ENCODE measurements around the gene PKNOX2.

PKNOX2 gene

DNA sequence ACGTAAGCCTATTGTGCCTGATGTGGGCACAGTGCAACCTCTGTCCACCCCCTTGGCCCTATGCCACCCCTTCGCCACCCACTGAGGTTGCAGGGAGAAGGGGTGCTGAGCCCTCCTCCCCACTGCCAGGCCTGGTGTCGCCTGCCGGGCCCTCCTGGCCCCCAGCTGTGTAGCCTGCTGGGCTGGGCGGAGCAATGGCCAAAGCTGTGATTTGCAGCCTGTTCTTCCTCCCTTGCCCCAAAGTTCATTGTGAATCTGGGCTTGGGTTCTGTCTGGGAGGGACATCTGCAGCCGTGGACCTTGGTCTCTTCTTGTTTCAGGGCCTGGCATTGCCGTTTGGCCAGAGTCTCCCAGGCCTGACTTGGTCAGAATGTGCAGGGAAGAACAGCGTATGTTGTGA lies 121.9 kb downstream of the PKNOX2 start:
- Histone ChIP-seq H3K9me3 (no peaks in the 10 kb centered on the region), H3K4me3 (ENCODE audit: low read depth in 1 of 2, low read length in 1 of 2) (no peak overlapping the region), H3K36me3 (no peaks in the 10 kb centered on the region), H3K27me3 (peaks cover 7% of the 10 kb centered on the region), H3K27ac (no peak overlapping the region), H3K4me1 (ENCODE audit: control insufficient read depth in 1 of 2, insufficient read depth in 1 of 2, low read depth in 1 of 2, low read length in 1 of 2) (no peaks in the 10 kb centered on the region)
- TF ChIP-seq, protein P1, sequence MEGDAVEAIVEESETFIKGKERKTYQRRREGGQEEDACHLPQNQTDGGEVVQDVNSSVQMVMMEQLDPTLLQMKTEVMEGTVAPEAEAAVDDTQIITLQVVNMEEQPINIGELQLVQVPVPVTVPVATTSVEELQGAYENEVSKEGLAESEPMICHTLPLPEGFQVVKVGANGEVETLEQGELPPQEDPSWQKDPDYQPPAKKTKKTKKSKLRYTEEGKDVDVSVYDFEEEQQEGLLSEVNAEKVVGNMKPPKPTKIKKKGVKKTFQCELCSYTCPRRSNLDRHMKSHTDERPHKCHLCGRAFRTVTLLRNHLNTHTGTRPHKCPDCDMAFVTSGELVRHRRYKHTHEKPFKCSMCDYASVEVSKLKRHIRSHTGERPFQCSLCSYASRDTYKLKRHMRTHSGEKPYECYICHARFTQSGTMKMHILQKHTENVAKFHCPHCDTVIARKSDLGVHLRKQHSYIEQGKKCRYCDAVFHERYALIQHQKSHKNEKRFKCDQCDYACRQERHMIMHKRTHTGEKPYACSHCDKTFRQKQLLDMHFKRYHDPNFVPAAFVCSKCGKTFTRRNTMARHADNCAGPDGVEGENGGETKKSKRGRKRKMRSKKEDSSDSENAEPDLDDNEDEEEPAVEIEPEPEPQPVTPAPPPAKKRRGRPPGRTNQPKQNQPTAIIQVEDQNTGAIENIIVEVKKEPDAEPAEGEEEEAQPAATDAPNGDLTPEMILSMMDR (IDR thresholded peaks at IDR 0.05), result no peak

DNA sequence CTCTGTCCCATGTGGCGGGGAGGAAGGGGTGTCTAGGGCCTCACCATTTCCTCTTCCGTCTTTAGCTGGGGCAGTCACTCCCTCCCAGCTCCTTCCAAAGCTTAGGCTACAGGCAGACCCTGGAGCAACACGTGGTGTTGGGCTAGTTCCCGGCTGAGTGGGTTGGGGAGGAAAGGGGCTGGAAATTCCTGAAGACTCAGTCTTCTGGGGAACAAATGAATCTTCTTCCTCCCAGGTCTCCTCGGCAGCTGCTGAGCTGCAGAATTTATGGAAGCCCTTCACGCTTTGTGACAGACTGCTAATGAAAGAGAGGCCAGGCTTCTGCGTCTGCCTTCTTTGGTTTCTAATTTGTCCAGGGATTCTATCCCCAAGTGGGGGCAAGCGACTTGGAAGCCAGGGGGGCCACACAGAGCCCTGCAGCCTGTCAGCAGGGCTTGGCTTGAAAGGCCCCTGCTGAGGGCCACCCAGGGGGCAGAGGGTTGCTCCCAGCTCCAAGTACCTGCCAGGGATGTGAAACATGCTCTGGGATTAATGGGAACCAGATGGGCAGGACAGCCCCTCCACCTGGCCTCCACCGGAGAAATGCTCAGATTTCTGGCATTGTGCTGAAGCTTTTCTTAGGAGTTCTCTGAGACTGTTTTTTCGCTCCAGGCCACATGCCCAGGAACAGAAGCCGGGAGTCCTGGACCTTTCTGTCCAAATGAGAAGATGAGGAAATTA lies 123.1 kb downstream of the PKNOX2 start:
- H3K9me3 ChIP-seq, result no peaks in the 10 kb centered on the region
- H3K4me1 ChIP-seq (ENCODE audit: control insufficient read depth in 1 of 2, insufficient read depth in 1 of 2, low read depth in 1 of 2, low read length in 1 of 2), result no peaks in the 10 kb centered on the region
- no peaks in the 10 kb centered on the region for H3K36me3 ChIP-seq
- TF ChIP-seq, protein P1 (IDR thresholded peaks at IDR 0.05), result no peak
- peaks cover 14% of the 10 kb centered on the region for H3K27me3 ChIP-seq
- no peak overlapping the region for H3K27ac ChIP-seq
- H3K4me3 ChIP-seq (ENCODE audit: low read depth in 1 of 2, low read length in 1 of 2), result no peak overlapping the region

GRCh38 chr11:125289419-125290098 lies 125.0 kb downstream of the PKNOX2 start:
- Histone ChIP-seq H3K4me1 (ENCODE audit: control insufficient read depth in 1 of 2, insufficient read depth in 1 of 2, low read depth in 1 of 2, low read length in 1 of 2) (no peaks in the 10 kb centered on the region), H3K36me3 (no peaks in the 10 kb centered on the region), H3K27me3 (peaks cover 19% of the 10 kb centered on the region), H3K4me3 (ENCODE audit: low read depth in 1 of 2, low read length in 1 of 2) (no peak overlapping the region), H3K9me3 (no peaks in the 10 kb centered on the region), H3K27ac (no peak overlapping the region)
- TF ChIP-seq, protein P1 (IDR thresholded peaks at IDR 0.05), result no peak

GRCh38 chr11:125290263-125290662 lies 125.7 kb downstream of the PKNOX2 start:
- peaks cover 19% of the 10 kb centered on the region for H3K27me3 ChIP-seq
- H3K4me1 ChIP-seq (ENCODE audit: control insufficient read depth in 1 of 2, insufficient read depth in 1 of 2, low read depth in 1 of 2, low read length in 1 of 2), result no peaks in the 10 kb centered on the region
- TF ChIP-seq, protein P1 (IDR thresholded peaks at IDR 0.05), result no peak
- H3K36me3 ChIP-seq, result no peaks in the 10 kb centered on the region
- no peaks in the 10 kb centered on the region for H3K9me3 ChIP-seq
- H3K27ac ChIP-seq, result no peak overlapping the region
- no peak overlapping the region for H3K4me3 ChIP-seq (ENCODE audit: low read depth in 1 of 2, low read length in 1 of 2)

DNA sequence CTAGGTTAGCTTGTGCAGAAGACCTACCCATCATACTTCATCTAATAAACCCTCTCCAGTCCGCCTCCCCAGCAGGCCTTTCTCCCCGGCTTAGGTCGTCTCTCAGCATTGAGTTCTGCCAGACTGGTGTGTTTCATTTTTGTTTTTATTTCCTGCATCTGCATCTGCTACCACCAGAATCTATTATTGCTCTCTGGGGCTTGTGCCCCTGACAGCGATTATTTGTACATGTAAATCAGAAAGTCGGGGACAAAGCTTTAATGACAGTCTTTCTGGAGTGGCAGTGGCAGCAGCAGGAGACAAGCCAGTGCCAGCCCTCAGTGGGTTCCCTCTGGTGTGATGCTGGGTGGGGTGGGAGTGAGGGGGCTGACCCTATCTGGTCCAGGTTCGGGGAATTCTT lies 127.5 kb downstream of the PKNOX2 start:
- H3K4me1 ChIP-seq (ENCODE audit: control insufficient read depth in 1 of 2, insufficient read depth in 1 of 2, low read depth in 1 of 2, low read length in 1 of 2), result no peaks in the 10 kb centered on the region
- H3K36me3 ChIP-seq, result no peaks in the 10 kb centered on the region
- TF ChIP-seq, protein P1 (IDR thresholded peaks at IDR 0.05), result no peak
- no peak overlapping the region for H3K4me3 ChIP-seq (ENCODE audit: low read depth in 1 of 2, low read length in 1 of 2)
- H3K9me3 ChIP-seq, result no peaks in the 10 kb centered on the region
- peaks cover 19% of the 10 kb centered on the region for H3K27me3 ChIP-seq
- H3K27ac ChIP-seq, result no peak overlapping the region
